GM23248 (cell line): ENCODE results near the gene KIN.

Source experiments
- EZH2 ChIP-seq: fragments of 200-600 bp; sonication (generic); IDR thresholded peaks from 2 replicates; pipeline ENCODE4 v1.6.1; 2018; ENCODE audit warnings: antibody characterized with exemption, mild to moderate bottlenecking; ENCODE audit not compliant: insufficient read depth, poor library complexity, severe bottlenecking
- EZH2phosphoT487 ChIP-seq: fragments of 200-600 bp; sonication (generic); IDR thresholded peaks from 2 replicates; pipeline ENCODE4 v1.6.1; 2018; ENCODE audit warnings: antibody characterized with exemption, moderate library complexity, mild to moderate bottlenecking, low read depth; ENCODE audit not compliant: insufficient read depth

- no peak for TF ChIP-seq EZH2
- no peak for TF ChIP-seq EZH2phosphoT487
Measured at GRCh38 chr10:7795605-7796004, 7.8 kb upstream of the KIN start.
